SKM-1 (cell line): ENCODE data around the gene MUSTN1.

Experiments
- DNase-seq: peaks from one replicate; lab custom pipeline; 2025; ENCODE audit not compliant: unreplicated experiment; lab: John Stamatoyannopoulos, UW

MUSTN1 gene

DNA sequence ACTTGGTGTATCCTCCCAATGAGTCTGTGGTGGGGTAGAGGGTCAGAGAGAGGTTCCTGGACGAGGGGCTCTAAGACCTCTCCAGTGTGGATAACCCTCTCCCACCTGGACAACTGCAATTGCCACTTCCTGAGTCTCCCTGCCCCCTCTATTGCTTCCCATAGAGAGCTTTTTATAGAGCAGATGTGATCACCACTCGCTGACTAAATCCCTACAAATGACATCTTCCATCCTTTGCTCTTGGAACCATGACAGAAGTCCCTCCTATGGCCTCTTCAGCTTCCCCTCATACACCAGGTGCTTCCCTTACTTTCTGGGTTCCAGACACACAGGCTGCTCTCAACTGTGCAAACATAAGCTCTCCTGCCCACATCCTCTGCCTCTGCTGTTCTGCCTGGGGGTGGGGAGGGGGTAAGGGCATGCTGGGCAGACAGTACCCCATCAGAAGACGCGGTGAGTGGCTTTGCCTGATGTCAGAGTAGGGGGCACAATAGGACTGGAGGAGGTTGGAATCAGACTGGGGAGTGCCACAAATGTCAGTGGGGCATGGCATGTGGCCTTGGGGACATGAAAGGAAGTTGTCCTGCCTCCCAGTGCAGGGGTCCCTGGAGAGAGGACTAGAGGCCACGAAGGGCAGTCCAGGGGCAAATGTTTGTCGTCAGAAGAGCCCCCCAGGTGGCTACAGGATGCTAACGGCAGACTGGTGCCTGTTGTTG lies 25.0 kb downstream of the MUSTN1 start:
- DNase-seq: no peak

DNA sequence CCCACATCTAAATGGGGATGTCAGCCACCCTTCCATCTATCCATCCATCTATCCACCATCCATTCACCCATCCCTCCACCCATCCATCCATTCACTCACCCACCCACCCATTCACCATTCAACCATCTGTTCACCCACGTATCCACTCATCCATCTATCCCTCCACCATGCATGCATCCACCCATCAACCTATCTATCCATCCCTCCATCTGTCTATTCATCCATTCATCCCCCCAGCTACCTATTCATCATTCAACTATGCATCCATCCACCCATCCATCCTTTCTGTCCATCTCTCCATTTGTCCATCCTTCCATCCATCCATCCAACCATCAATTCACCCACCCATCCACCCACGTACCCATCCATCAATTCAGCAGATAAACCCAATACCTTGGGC lies 25.7 kb downstream of the MUSTN1 start:
- no peak for DNase-seq

DNA sequence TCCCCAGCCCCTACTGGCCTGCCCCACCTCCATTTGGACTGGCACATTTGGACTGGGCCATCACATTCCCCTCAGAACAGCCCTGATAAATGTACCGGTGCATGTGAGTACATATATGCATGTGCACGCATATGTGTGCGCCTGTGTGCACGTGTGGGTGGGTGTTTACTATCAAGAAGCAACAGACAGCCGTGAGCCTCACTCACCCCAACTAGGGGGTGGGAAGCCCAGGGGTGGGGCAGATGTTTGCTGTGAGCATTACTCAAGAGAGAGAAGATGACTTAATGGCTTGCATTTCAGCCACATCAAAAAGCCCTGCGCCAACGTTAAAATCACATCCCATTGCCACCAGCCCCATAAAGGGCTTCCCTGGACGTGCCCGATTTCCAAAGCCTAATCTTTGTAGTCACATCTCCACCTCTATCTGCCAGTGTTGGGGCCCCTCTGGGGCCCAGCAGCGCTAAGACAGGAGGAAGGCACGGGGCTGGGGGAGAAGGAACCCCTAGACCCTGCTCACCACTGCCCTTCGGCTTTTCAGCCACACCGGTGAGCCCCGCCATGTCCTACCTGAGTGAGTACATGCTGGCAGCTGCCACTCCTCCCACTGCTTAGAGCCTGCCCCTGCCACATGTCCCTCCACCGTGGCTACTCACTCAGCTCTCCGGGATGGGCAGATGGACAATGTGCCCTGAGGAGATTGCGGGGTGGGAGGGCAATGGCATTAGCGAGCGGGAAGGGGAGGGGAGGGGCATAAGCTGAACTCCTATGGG lies 29.4 kb downstream of the MUSTN1 start:
- DNase-seq: no peak

DNA sequence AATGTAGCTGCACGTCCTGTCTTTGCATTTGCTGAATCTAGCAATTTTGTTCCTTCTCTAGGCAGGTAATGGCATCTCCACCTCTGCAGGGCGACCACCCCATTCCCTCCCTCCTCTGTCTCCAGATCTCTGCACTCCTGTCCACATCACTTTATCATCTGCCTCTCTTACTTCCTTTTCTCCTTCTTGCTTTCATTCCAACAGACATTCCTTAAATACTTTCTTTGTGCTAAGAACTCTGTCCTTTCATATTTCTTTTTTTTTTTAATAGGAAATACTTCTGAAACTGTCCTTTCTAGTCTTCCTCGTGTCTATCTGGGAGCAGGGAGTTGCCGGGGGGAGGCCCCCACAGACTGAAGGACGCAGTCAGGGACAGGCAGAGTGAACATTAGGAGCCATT lies 33.0 kb downstream of the MUSTN1 start:
- no peak for DNase-seq

DNA sequence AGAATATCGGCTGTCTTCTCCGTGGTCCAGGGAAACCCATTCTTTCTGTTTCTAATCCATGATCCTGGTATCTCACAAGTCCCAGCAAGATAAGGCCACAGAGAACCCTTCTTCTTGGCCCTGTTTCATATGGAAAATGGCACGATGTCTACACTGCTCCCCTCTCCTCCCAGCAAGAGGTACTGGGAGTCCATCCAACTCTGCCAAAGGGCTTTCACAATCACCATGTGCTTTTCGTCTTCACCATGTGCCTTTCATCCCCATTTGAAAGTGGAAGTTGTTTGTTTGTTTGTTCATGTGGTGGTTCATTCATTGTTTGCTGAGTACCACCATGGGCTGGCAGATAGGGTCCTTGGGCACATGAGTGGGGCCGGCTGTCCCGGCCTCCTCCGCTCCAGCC lies 34.7 kb downstream of the MUSTN1 start:
- no peak for DNase-seq

DNA sequence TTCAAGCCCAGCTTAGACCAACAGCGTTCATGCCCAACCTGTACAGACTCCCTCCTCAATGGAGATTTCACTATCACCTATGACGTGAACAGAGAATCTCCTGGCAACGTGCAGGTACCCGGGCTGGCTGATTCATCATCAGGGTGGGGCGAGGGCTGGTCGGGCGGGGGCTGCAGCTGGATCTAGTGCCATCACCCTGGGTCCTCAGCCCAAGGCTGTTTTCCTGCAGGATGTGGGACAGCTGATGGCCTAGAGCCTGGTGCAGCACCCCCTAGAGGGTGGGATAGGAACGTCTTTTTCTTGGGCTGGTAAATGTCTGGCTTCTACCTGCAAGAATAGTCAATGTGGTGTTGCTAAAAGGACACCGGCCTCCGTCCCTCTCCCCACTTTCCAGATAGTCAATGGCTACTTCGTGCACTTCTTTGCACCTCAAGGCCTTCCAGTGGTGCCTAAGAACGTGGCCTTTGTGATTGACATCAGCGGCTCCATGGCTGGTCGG lies 35.8 kb downstream of the MUSTN1 start:
- DNase-seq: no peak

DNA sequence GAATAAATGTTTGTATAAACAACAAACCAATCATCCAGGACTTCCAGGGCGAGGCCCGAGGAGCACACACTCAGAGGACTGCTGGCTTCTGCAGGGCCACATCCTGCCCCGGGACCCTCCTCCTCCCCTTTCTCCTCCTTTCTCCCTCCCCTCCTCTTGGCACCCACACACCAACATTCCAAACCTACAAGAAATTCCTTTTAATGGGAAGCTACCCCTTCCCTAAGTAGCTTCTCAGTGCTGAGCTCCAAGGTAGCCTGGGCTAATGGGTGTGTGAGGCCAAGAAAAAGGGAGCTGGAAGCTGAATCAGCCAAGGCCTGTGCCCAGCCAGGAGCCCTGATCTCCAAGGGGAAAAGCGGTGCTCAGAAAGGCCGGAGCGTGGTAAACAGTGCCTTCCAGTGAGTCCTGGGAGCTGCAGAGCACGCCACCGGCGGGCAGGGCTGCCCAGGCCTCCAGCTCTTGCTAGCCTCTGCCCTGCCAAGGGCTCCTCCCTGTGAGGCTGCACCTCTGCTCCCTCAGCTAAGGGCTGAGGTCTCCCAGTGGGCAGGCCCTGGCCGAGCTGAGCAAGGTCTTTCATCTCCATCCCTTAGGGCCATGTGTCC lies 36.3 kb downstream of the MUSTN1 start:
- DNase-seq: no peak

DNA sequence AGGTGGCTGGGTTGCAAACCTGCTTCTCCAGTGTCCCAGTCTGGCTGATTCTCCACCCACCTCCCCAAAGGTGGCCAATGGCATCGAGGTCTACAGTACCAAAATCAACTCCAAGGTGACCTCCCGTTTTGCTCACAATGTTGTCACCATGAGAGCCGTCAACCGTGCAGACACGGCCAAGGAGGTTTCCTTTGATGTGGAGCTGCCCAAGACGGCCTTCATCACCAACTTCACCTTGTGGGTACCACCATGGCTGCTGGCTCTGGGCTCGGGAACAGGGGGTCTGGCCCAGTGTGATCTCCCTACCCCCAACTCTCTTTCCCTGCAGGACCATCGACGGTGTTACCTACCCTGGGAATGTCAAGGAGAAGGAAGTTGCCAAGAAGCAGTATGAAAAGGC lies 38.4 kb downstream of the MUSTN1 start:
- DNase-seq: no peak

DNA sequence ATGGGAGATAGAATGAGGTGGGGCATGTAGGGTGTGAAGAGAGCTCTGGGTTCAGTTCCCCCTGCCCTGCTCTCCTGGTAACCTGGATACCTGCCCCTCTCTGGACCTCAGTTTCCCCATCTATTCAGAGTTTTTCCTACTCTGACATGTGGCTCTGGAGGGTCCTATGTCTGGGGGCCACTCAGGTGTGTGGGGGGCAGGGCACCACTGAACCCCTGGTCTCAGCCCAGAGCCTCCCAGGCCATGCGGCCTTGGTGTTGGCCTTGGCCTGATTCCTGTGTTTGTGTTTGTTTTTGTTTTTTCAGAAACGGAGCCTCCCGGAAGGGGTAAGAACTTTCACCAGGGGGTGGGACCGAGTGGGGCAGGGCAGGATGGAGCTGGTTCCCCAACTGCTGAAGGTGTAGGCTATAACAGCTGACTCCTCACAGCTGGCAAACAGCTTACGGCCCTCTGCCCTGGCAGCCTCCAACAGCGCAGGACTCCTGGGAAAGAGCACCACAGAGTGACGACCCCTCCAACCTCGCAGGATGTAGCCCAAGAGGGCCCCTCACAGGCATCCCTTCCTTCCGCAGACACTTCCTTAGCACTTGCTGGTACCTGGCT lies 39.4 kb downstream of the MUSTN1 start:
- no peak for DNase-seq

DNA sequence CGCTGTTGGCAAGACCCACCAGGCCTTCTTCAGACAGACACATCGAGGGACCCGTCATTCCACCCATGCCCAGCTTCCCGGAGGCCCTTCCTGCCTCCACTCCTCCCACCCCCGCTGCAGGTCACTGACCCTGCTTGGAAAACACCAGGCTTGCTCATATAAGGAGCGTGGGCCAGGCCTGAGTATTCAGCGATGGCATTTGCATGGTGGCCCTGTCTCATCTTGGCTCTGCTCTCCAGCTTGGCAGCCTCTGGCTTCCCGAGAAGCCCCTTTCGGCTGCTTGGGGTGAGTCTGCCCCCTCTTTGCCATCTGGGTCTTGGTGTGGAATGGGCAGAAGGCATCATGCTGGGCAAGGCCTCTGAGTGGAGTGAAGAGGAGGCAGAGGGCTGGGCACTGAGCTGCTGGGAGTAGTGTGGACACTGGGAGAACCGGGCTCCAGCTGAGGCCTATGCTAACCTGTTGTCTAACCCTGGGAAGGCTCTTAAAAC lies 40.2 kb downstream of the MUSTN1 start, which contains the start of gene ITIH3:
Gene ITIH3, plus strand, starts transcription at position 185 of the 488 bp plus-strand sequence. Its CDS starts 8 bp downstream, at position 193.
- DNase-seq: no peak

DNA sequence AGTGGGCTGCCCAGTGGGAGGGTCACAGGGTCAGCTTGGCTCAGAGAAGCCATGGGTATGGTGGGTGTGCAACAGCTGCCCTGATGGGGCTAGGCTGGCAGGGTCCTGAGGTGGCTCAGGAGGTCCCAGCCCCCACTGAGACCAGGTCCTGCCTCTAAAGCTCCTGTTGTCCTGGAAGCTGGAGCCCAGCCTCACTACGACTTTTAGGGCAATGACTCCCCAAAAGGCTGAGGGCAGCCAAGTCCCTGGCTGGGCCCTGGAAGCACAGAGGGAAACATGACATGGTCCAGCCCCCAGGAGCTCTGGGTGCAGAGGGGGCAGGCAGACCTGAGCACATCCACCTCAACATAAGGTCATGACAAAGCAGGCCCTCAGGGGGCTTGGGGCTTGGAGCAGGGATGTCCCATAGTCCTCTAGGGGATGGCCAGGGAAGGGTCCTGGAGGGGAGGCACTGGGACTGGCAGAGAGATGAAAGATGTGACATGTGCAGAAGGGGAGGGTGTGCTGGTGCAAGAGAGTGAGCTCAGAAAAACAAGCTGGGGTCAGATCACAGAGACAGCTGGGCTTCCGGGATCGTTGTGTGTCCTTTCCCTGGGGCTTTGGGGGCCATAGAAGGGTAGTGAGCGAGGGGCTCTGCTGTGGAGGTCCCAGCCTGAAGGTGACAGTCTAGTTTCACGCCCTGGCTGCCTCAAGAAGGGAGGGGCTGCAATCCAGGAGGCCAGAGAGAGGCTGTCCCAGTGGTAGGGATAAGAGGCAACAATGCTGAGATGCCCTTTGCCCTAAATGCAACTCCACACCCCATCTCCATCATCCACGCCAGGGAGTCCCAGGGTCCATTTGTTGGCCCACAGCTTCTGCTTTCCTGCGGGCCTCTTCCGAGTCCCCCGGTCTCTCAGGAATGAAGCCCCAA lies 40.9 kb downstream of the MUSTN1 start:
- no peak for DNase-seq

DNA sequence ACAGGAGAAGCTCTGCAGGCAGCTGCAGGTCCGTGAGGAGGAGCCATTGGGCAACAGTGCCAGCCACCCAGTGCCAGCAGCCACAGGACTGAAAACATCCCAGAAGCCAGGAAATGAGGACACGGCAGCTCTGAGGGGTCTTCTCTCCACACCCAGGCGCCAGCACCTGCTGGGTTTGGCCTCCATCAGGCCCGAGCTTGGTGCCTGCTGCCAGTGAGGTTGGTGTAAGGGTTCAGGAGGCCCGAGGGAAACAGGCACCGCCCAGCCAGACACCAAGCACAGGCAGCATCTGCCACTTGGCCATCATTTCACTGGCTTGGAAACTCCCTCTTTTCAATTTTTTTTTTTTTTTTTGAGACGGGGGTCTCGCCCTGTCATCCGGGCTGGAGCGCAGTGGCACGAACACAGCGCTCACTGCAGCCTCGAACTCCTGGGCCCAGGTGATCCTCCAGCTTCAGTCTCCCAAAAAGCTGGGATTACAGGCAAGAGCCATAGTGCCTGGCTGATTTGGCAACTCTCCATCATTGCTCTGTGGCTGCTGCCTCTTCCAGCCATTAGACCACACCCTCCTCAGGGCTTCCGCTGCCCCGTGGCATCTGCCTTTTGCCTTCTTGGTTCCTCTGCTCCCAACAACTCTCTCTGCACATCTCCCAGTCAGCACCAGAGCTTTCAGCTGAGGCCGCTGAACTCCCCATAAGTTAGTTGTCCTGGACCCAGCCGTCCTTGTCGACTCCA lies 41.7 kb downstream of the MUSTN1 start:
- DNase-seq: no peak

DNA sequence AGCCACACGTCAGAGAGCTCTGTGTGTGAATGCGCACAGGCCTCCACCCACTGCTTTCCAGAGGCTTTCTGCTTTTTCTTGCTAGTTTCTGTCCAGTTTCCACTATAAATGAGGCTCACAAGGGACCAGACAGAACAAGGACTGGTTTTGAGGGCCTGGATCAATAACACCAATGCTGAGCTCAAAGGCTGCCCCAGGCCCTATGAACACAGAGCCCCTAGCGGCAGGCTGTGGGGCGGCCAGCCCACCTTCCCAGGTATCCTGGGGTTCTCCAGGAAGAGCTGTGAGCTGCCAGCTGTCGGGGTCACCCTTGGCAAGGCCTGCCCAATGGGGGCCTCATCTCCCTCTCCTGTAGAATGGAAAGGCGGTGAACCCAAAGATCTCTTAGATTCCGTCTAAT lies 42.4 kb downstream of the MUSTN1 start:
- DNase-seq: no peak

DNA sequence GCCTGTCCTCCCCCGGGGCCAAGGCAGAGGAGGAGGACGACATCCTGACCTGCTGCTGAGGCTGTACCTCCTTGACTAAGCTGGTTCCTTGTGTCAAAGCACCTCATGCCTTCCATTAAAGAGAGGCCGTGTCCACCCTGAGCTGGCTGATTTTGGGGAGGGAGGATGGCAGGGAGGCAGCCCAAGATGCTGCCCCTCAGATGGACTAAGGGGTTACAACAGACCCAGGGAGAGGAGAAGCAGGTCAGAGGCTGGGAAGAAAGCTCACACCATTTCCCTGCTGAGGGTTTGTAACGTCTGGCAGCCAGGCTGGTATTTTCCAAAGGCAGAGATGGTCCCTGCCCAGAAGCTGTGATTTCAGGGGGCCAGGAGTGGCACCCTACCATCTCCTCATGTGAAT lies 42.9 kb downstream of the MUSTN1 start:
- no peak for DNase-seq

DNA sequence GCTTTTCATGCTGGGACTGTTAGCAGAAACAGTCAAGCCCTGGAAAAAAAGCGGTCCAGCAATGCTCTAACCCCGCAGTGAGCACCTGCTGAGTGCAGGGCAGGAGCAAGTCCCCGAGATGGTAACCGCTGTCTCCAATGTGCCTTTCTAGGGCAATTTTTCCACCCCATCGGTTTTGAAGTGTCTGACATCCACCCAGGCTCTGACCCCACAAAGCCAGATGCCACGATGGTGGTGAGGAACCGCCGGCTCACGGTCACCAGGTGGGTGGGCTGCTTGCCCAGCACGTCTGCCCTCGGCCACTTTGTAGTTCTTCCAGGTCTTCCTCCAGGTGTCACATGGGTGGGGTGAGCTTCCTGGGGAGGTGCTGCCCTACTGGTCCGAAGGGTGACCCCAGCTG lies 43.5 kb downstream of the MUSTN1 start:
- no peak for DNase-seq

DNA sequence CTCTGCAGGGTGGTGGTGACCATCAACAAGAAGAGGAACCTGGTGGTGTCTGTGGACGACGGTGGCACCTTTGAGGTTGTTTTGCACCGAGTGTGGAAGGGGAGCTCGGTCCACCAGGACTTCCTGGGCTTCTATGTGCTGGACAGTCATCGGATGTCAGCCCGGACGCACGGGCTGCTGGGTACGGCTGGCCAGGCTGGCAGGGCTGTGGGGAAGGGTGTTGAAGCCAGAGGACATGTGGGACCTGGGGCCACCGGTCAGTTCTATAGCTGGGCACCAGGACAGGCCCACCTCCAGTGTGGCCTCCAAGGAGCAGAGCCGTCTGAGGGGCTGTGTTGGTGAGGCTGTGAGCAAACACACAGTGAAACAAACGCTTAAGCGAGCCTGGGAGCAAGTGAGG lies 44.1 kb downstream of the MUSTN1 start:
- no peak for DNase-seq

DNA sequence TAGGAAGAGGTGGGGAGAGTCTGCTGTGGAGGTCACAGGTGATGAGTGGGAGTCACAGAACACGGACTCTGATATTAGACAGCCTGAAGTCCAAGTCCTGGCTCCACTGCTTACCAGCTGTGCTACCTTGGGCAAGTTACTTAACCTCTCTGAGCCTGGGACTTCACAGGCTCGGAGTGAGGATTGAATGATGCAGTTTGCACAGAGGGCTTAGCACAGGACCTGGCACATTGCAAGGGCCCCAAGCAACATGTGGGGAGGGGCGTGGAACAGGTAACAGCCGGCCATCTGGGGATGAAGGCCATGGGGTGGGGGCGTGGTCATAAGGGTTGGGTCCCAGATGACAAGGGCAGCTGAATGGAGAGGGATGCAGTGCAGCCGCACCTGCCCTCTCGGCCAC lies 44.5 kb downstream of the MUSTN1 start:
- no peak for DNase-seq

DNA sequence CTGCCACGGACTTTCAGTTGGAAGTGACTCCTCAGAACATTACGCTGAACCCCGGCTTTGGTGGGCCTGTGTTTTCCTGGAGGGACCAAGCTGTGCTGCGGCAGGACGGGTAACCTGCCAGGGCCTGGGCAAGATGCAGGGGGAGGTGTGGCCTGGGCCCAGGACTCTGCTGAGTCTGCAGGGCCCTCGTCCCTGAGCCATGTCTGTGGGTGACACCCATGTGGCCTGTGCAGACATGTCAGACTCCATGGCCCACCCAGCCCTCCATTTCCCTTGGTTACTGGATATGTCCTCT lies 45.1 kb downstream of the MUSTN1 start:
- no peak for DNase-seq

DNA sequence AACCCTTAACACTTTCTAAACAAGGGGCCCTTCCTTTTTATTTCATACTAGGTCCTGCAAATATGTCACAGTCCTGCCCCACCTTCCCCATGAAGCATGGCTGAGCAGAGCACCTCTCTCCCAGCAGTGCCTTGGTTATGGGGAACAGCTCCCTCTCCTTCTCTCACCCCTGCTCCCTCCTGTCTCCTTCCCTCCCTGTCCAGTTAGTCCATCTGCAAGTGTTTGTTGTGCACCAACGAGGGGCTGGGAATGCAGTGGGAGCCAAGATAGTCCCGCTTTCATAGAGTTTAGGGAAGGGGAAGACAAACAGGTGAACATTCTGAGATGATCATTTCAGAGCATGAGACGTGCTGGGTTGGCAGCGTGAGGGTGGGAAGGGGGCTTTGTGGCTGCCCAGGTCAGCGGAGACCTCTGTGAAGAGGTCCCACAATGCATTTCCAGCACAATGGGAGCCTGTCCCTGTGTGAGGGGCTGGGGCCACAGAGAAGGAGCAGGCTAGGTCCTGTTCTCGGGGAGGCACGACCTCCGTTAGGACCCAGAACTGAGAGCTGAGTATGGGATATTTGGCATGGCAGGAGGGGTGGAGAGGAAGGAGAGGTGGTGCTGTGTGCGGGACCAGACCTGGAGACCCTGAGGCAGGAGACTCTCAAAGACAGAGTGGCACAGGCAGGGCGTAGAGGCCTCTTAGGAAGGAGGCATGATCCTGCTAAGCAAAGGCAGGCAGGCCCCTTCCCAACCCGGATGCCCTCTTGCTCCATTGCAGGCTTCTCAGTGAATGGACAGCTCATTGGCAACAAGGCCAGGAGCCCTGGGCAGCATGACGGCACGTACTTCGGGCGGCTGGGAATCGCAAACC lies 45.7 kb downstream of the MUSTN1 start:
- no peak for DNase-seq
